HepG2 (cell line): ENCODE data around the gene DUSP8.

Experiments
- ATF4 ChIP-seq, 2 experiments: fragments of 450-650 bp in 1 of 2; sonication (generic) in 1 of 2; formaldehyde crosslinking; IDR thresholded peaks; 2 replicates each; pipeline versions ENCODE4 v1.5.0 to v1.8.0; 2020 to 2022; ENCODE audit warnings: mild to moderate bottlenecking in 1 of 2, missing genetic modification reagents in 1 of 2
- CSRNP1 ChIP-seq: sonication (generic); formaldehyde crosslinking; IDR thresholded peaks from 2 replicates; pipeline ENCODE4 v1.8.1; 2023; ENCODE audit warnings: mild to moderate bottlenecking, missing genetic modification reagents
- CTCF ChIP-seq: sonication (generic); formaldehyde crosslinking; IDR thresholded peaks from 2 replicates; pipeline ENCODE4 v1.5.0; 2020; ENCODE audit warnings: mild to moderate bottlenecking, missing genetic modification reagents, moderate library complexity
- JUNB ChIP-seq: sonication (generic); formaldehyde crosslinking; IDR thresholded peaks from 2 replicates; pipeline ENCODE4 v1.8.0; 2022; ENCODE audit warnings: missing genetic modification reagents, mild to moderate bottlenecking, borderline replicate concordance
- JUND ChIP-seq: sonication (generic); formaldehyde crosslinking; IDR thresholded peaks from 2 replicates; pipeline ENCODE4 v1.8.0; 2022; ENCODE audit warnings: mild to moderate bottlenecking, missing genetic modification reagents
- KLF16 ChIP-seq, 2 experiments: sonication (generic) in 1 of 2; formaldehyde crosslinking in 1 of 2; IDR thresholded peaks; 2 replicates each; pipeline versions ENCODE4 v1.6.1 to v1.8.0; 2016 to 2023; ENCODE audit warnings: missing genetic modification reagents in 2 of 2, missing compliant biosample characterization in 1 of 2
- MAFK ChIP-seq, 2 experiments: IDR thresholded peaks in 1 of 2; conservative IDR thresholded peaks in 1 of 2; 2 replicates each; pipeline ENCODE4 v1.6.1; 2011; ENCODE audit warnings: improper control_type of control experiment in 2 of 2, low read length in 2 of 2
- SP1 ChIP-seq, 2 experiments: fragments of 450-650 bp in 1 of 2; sonication (generic) in 1 of 2; formaldehyde crosslinking in 1 of 2; IDR thresholded peaks; 2 replicates each; pipeline versions ENCODE4 v1.4.0 to v1.6.1; 2016 to 2020; ENCODE audit warnings: missing genetic modification reagents in 1 of 2
- YY1 ChIP-seq: IDR thresholded peaks from 2 replicates; pipeline ENCODE4 v1.6.1; 2011; ENCODE audit warnings: low read length, low read depth, moderate library complexity, mild to moderate bottlenecking; ENCODE audit not compliant: insufficient read depth, insufficient replicate concordance
- ZNF10 ChIP-seq: sonication (generic); formaldehyde crosslinking; IDR thresholded peaks from 2 replicates; pipeline ENCODE4 v1.4.0; 2020; ENCODE audit warnings: mild to moderate bottlenecking, low read depth, missing genetic modification reagents, borderline replicate concordance
- ZNF572 ChIP-seq: sonication (generic); formaldehyde crosslinking; IDR thresholded peaks from 2 replicates; pipeline ENCODE4 v1.5.1; 2020; ENCODE audit warnings: mild to moderate bottlenecking, missing genetic modification reagents
- ZNF646 ChIP-seq: sonication (generic); formaldehyde crosslinking; IDR thresholded peaks from 2 replicates; pipeline ENCODE4 v1.9.0; 2021; ENCODE audit warnings: mild to moderate bottlenecking, missing genetic modification reagents

- TF ChIP-seq ATF4 (CRISPR knock-in tag; IDR thresholded peaks at IDR 0.05) (no peak), ZNF10 (CRISPR knock-in tag) (no peak), ZNF572 (CRISPR knock-in tag) (no peak), JUND (no peak), MAFK (conservative IDR thresholded peaks at IDR 0.05 in 1 of 2, IDR thresholded peaks at IDR 0.05 in 1 of 2; ENCODE audit: low read length in 2 of 2) (no peak), YY1 (no peak), KLF16 (CRISPR knock-in tag; IDR thresholded peaks at IDR 0.05) (no peak), CSRNP1 (CRISPR knock-in tag) (no peak), CTCF (no peak), SP1 (IDR thresholded peaks at IDR 0.05) (no peak), SP1 (CRISPR knock-in tag; IDR thresholded peaks at IDR 0.05) (no peak), JUNB (CRISPR knock-in tag) (no peak), ZNF646 (CRISPR knock-in tag) (no peak)
Measured at GRCh38 chr11:1513326-1514296, 58.5 kb downstream of the DUSP8 start.
